ENCODE data around the gene F2R. TPM values are rescaled to one million over a fixed set of nuclear protein-coding genes. Genes with fewer than 3 reads are reported as not detected.

The F2R gene
- total and polyA plus RNA-seq, 3 donors from 2014 or later, result 17.9 to 29.9 (median 28.0) TPM

- TF ChIP-seq, protein P1, sequence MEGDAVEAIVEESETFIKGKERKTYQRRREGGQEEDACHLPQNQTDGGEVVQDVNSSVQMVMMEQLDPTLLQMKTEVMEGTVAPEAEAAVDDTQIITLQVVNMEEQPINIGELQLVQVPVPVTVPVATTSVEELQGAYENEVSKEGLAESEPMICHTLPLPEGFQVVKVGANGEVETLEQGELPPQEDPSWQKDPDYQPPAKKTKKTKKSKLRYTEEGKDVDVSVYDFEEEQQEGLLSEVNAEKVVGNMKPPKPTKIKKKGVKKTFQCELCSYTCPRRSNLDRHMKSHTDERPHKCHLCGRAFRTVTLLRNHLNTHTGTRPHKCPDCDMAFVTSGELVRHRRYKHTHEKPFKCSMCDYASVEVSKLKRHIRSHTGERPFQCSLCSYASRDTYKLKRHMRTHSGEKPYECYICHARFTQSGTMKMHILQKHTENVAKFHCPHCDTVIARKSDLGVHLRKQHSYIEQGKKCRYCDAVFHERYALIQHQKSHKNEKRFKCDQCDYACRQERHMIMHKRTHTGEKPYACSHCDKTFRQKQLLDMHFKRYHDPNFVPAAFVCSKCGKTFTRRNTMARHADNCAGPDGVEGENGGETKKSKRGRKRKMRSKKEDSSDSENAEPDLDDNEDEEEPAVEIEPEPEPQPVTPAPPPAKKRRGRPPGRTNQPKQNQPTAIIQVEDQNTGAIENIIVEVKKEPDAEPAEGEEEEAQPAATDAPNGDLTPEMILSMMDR (IDR thresholded peaks at IDR 0.05), result no peak
- no peak for TF ChIP-seq POLR2A (IDR thresholded peaks at IDR 0.05)
- H3K27ac ChIP-seq, result no peak overlapping the region
These were observed 31.0 kb upstream of the F2R start for GRCh38 chr5:76684756-76685519.

GRCh38 chr5:76685704-76686103, 30.2 kb upstream of the F2R start:
- Histone ChIP-seq H3K27me3 (no peaks in the 10 kb centered on the region), H3K9me3 (no peaks in the 10 kb centered on the region), H3K4me3 (no peak overlapping the region), H3K36me3 (ENCODE audit: low read depth, missing control alignments) (no peaks in the 10 kb centered on the region), H3K27ac (no peak overlapping the region), H3K4me1 (no peaks in the 10 kb centered on the region)
- no peak for DNase-seq
- intact Hi-C loops (cut with DNase I; ENCODE audit: low total_unique reads), result no loop called here
- WGBS, 2 donors, result 89 to 92% methylated on average over 3 of the region's 3 CpGs
- TF ChIP-seq, protein P1 (IDR thresholded peaks at IDR 0.05), result no peak
- no peak for TF ChIP-seq POLR2A (IDR thresholded peaks at IDR 0.05)

More at GRCh38 chr5:76684756-76685519, 31.0 kb upstream of the F2R start:
- no peak overlapping the region for H3K4me3 ChIP-seq
- H3K9me3 ChIP-seq, result no peaks in the 10 kb centered on the region
- WGBS, 2 donors, result 95 to 98% methylated on average over 5 of the region's 5 CpGs
- intact Hi-C loops (cut with DNase I; ENCODE audit: low total_unique reads), result no loop called here
- no peaks in the 10 kb centered on the region for H3K27me3 ChIP-seq
- no peaks in the 10 kb centered on the region for H3K4me1 ChIP-seq
- DNase-seq, result no peak
- H3K36me3 ChIP-seq (ENCODE audit: low read depth, missing control alignments), result no peaks in the 10 kb centered on the region

DNA sequence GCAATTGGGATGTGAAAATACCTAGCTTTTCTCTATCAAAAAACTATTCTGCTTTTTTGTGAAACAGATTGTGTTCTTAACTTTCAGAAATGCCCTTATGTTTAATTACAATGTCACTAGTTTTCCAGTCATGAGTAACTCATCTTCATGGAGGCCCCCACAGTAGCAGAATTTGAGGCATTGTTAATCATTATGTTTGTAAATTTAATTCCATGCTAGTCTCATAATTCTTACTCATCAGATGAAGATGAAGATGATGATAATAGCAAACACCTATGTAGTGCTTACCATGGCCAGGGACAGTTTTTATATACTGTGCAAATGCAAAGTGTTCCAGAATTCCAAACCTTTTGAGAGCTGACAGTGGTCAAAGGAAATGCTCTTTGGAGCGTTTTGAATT, 27.7 kb upstream of the F2R start:
- DNase-seq, result no peak
- 81 to 97% methylated on average over 1 of the region's 1 CpG for WGBS, 2 donors
- no peaks in the 10 kb centered on the region for H3K36me3 ChIP-seq (ENCODE audit: low read depth, missing control alignments)
- no peak overlapping the region for H3K27ac ChIP-seq
- peaks cover 5% of the 10 kb centered on the region for H3K4me1 ChIP-seq
- intact Hi-C loops (cut with DNase I; ENCODE audit: low total_unique reads), result no loop called here
- H3K9me3 ChIP-seq, result no peaks in the 10 kb centered on the region
- no peaks in the 10 kb centered on the region for H3K27me3 ChIP-seq
- no peak overlapping the region for H3K4me3 ChIP-seq
- TF ChIP-seq, protein P1 (IDR thresholded peaks at IDR 0.05), result no peak
- no peak for TF ChIP-seq POLR2A (IDR thresholded peaks at IDR 0.05)

GRCh38 chr5:76688836-76689235, 27.1 kb upstream of the F2R start:
- 53 to 63% methylated on average over 3 of the region's 3 CpGs for WGBS, 2 donors
- Histone ChIP-seq H3K4me3 (no peak overlapping the region), H3K36me3 (ENCODE audit: low read depth, missing control alignments) (no peaks in the 10 kb centered on the region), H3K27me3 (no peaks in the 10 kb centered on the region), H3K9me3 (no peaks in the 10 kb centered on the region), H3K27ac (no peak overlapping the region), H3K4me1 (peaks cover 5% of the 10 kb centered on the region)
- TF ChIP-seq POLR2A (IDR thresholded peaks at IDR 0.05), result no peak
- TF ChIP-seq, protein P1 (IDR thresholded peaks at IDR 0.05), result no peak
- no peak for DNase-seq
- intact Hi-C loops (cut with DNase I; ENCODE audit: low total_unique reads), result no loop called here

Data from testis (tissue), 3 donors.